SK-N-SH (cell line): ENCODE results near the gene MAT2A. TPM values are rescaled to one million over a fixed set of nuclear protein-coding genes. Genes with fewer than 3 reads are reported as not detected.

ENCODE experiments used
- CTCF ChIA-PET: fragments of 300-600, 350-600 bp; formaldehyde crosslinking; extraction: SDS; loops from one replicate; lab custom pipeline; 2021; lab: Yijun Ruan, JAX
- POLR2A ChIA-PET: fragments of 350-600 bp; sonication (Branson Sonifier 250); formaldehyde crosslinking; extraction: SDS; loops from one replicate; lab custom pipeline; 2020; ENCODE audit warnings: antibody characterized with exemption, inconsistent platforms; lab: Yijun Ruan, JAX
- DNase-seq: peaks from one replicate; pipeline ENCODE4 v3.0.0; 2012
- H2AFZ ChIP-seq: fragments of 200-600 bp; sonication (generic); 2 replicates; pipeline ENCODE4 v1.8.1; 2016; ENCODE audit warnings: antibody characterized with exemption, mild to moderate bottlenecking, low read depth
- H3F3A ChIP-seq: fragments of 200-600 bp; sonication (generic); replicated peaks from 2 replicates; pipeline ENCODE3; 2016; ENCODE audit warnings: antibody characterized with exemption, mild to moderate bottlenecking; ENCODE audit not compliant: insufficient read depth
- H3K27ac ChIP-seq, 2 experiments: fragments of 200-500 bp in 1 of 2; fragments of 200-600 bp in 1 of 2; sonication (Bioruptor generic) in 1 of 2; sonication (generic), shearing (Covaris generic) in 1 of 2; 2 replicates each; pipeline versions ENCODE4 v1.5.1 to v1.6.1; 2014 to 2016; ENCODE audit warnings: low read depth in 2 of 2, inconsistent platforms in 1 of 2, low read length in 1 of 2, mild to moderate bottlenecking in 1 of 2, mixed read lengths in 1 of 2
- H3K27me3 ChIP-seq: fragments of 200-600 bp; sonication (generic), shearing (Covaris generic); 2 replicates; pipeline ENCODE4 v1.6.1; 2016; ENCODE audit warnings: mixed run types; ENCODE audit not compliant: insufficient read depth
- H3K36me3 ChIP-seq, 2 experiments: fragments of 200-500 bp in 1 of 2; fragments of 200-600 bp in 1 of 2; sonication (Bioruptor generic) in 1 of 2; sonication (generic) in 1 of 2; replicated peaks in 1 of 2; 2 replicates each; pipeline versions ENCODE3 to v1.5.1; 2014 to 2016; ENCODE audit warnings: low read length in 1 of 2, mild to moderate bottlenecking in 1 of 2; ENCODE audit not compliant: insufficient read depth in 2 of 2, control insufficient read depth in 1 of 2
- H3K4me1 ChIP-seq, 2 experiments: fragments of 200-500 bp in 1 of 2; fragments of 200-600 bp in 1 of 2; sonication (Bioruptor generic) in 1 of 2; sonication (generic), shearing (Covaris generic) in 1 of 2; 2 replicates each; pipeline versions ENCODE4 v1.5.1 to v1.6.1; 2014 to 2016; ENCODE audit warnings: low read depth in 1 of 2, low read length in 1 of 2, mixed run types in 1 of 2; ENCODE audit not compliant: insufficient read depth in 2 of 2, control insufficient read depth in 1 of 2
- H3K4me2 ChIP-seq: fragments of 200-600 bp; sonication (generic), shearing (Covaris generic); 2 replicates; pipeline ENCODE4 v1.6.1; 2017; ENCODE audit warnings: mixed run types
- H3K4me3 ChIP-seq, 2 experiments: fragments of 200-500 bp in 1 of 2; fragments of 200-600 bp in 1 of 2; sonication (Bioruptor generic) in 1 of 2; sonication (generic), shearing (Covaris generic) in 1 of 2; 2 replicates each; pipeline versions ENCODE4 v1.5.1 to v1.8.1; 2014 to 2016; ENCODE audit warnings: low read depth in 2 of 2, inconsistent platforms in 1 of 2, low read length in 1 of 2, mild to moderate bottlenecking in 1 of 2, mixed read lengths in 1 of 2, moderate library complexity in 1 of 2
- H3K79me2 ChIP-seq: fragments of 200-600 bp; sonication (generic); 2 replicates; pipeline ENCODE4 v1.8.1; 2017; ENCODE audit warnings: mild to moderate bottlenecking; ENCODE audit not compliant: insufficient read depth
- H3K9ac ChIP-seq: fragments of 200-600 bp; sonication (generic); 2 replicates; pipeline ENCODE4 v1.6.1; 2017; ENCODE audit warnings: mixed run types
- H3K9me2 ChIP-seq: fragments of 200-600 bp; sonication (generic); 2 replicates; pipeline ENCODE4 v1.6.1; 2017; ENCODE audit warnings: mixed run types
- H3K9me3 ChIP-seq: fragments of 200-600 bp; sonication (generic); 2 replicates; pipeline ENCODE4 v1.6.1; 2017; ENCODE audit warnings: mixed run types, mild to moderate bottlenecking, moderate library complexity
- H4K20me1 ChIP-seq: fragments of 200-600 bp; sonication (generic); 2 replicates; pipeline ENCODE4 v1.6.1; 2017; ENCODE audit warnings: mild to moderate bottlenecking, mixed run types; ENCODE audit not compliant: insufficient read depth
- ELF1 ChIP-seq: IDR thresholded peaks from 2 replicates; pipeline ENCODE4 v1.4.0; 2012
- GATA2 ChIP-seq: sonication (generic); formaldehyde crosslinking; IDR thresholded peaks from 2 replicates; pipeline ENCODE4 v1.5.0; 2020; ENCODE audit warnings: mild to moderate bottlenecking, missing genetic modification reagents
- MXI1 ChIP-seq: IDR thresholded peaks from 2 replicates; pipeline ENCODE4 v1.6.1; 2012; ENCODE audit warnings: mild to moderate bottlenecking, low read depth, low read length, improper control_type of control experiment
- NFIC ChIP-seq: IDR thresholded peaks from 2 replicates; pipeline ENCODE4 v1.4.0; 2012; ENCODE audit warnings: borderline replicate concordance
- RAD21 ChIP-seq: IDR thresholded peaks from 2 replicates; pipeline ENCODE4 v1.6.1; 2012; ENCODE audit warnings: mild to moderate bottlenecking, low read length
- SMC3 ChIP-seq: IDR thresholded peaks from 2 replicates; pipeline ENCODE4 v1.6.1; 2012; ENCODE audit warnings: low read depth, low read length, improper control_type of control experiment
- TEAD4 ChIP-seq: IDR thresholded peaks from 2 replicates; pipeline ENCODE4 v1.4.0; 2012; ENCODE audit warnings: mild to moderate bottlenecking, borderline replicate concordance; ENCODE audit not compliant: insufficient read depth
- YY1 ChIP-seq: IDR thresholded peaks from 2 replicates; pipeline ENCODE4 v1.4.0; 2012; ENCODE audit warnings: low read depth, mild to moderate bottlenecking
- WGBS: methylation state at CpG from one replicate; pipeline ENCODE4 v1.1.6; 2017; ENCODE audit warnings: low lambda C conversion rate; 5-methylcytosine and 5-hydroxymethylcytosine counted together
- polyA plus RNA-seq, 3 experiments: library from polyadenylated mRNA; depleted of rRNA; stranded (reverse); fragments of >200 nt; gene quantifications; 2 replicates each; pipeline ENCODE4 v1.2.3, GENCODE V29; 2012
- TF ChIP-seq, protein P1 (sequence below): IDR thresholded peaks from 2 replicates; pipeline ENCODE4 v1.4.0; 2012; ENCODE audit warnings: low read depth
- TF ChIP-seq, protein P2 (sequence below): IDR thresholded peaks from 2 replicates; pipeline ENCODE4 v1.6.1; 2012; ENCODE audit warnings: mild to moderate bottlenecking, low read depth, low read length, moderate library complexity

MAT2A gene
- polyA plus RNA-seq, 1 of the 3 experiments (the other 2 are of a cell fraction): 187 TPM

DNA sequence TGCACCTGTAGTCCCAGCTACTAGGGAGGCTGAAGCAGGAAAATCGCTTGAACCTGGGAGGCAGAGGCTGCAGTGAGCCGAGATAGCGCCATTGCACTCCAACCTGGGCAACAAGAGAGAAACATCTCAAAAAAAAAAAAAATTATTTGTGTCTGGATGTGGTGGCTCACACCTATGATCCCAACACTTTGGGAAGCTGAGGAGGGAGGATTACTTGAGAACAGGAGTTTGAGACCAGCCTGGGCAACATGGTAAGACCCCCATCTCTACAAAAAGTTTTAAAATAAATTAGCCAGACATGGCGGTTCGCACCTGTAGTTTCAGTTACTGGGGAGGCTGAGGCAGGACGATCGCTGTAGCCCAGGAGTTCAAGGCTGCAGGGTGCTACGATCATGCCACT, 36.8 kb downstream of the MAT2A start:
- no peak for DNase-seq
- peaks cover 22% of the 10 kb centered on the region for H3K27me3 ChIP-seq
- no peak overlapping the region for H2AFZ ChIP-seq
- POLR2A ChIA-PET: no interaction called here
- no peaks in the 10 kb centered on the region for H3K79me2 ChIP-seq
- no peak overlapping the region for H3K4me2 ChIP-seq
- H3K4me1 ChIP-seq: no peaks in the 10 kb centered on the region
- no peaks in the 10 kb centered on the region for H3K36me3 ChIP-seq
- no peak for TF ChIP-seq TEAD4
- TF ChIP-seq, protein P1, sequence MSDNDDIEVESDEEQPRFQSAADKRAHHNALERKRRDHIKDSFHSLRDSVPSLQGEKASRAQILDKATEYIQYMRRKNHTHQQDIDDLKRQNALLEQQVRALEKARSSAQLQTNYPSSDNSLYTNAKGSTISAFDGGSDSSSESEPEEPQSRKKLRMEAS: no peak
- no peak overlapping the region for H3K9ac ChIP-seq
- CTCF ChIA-PET: interaction anchor here (0.6 kb wide), 1 partner anchor 251 kb away, joined by 3 read pairs; no protein-coding TSS in a partner anchor
- no peak overlapping the region for H3K4me3 ChIP-seq
- no peaks in the 10 kb centered on the region for H3F3A ChIP-seq
- H4K20me1 ChIP-seq: no peaks in the 10 kb centered on the region
- no peaks in the 10 kb centered on the region for H3K9me2 ChIP-seq
- H3K9me3 ChIP-seq: no peaks in the 10 kb centered on the region
- H3K27ac ChIP-seq: no peak overlapping the region
- WGBS: 77% methylated on average over 8 of the region's 8 CpGs

DNA sequence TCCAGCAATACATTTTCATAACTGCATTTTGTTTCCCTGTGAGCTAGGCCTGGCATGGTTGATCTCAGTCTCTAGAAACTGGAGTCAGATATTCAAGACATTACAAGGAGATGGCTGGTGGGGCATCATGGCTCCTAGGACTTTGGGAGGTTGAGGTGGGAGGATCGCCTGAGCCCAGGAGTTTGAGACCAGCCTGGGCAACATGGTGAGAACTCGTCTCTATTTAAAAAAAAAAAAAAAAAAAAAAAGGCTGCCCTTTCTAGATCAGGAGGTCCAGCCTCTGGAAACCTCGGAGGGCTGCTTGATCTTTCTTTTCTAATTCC, 38.1 kb downstream of the MAT2A start:
- TF ChIP-seq ELF1 (no peak), RAD21 (no peak), MXI1 (no peak), NFIC (no peak), GATA2 (CRISPR knock-in tag) (no peak), YY1 (no peak), SMC3 (no peak)
- TF ChIP-seq, protein P2, sequence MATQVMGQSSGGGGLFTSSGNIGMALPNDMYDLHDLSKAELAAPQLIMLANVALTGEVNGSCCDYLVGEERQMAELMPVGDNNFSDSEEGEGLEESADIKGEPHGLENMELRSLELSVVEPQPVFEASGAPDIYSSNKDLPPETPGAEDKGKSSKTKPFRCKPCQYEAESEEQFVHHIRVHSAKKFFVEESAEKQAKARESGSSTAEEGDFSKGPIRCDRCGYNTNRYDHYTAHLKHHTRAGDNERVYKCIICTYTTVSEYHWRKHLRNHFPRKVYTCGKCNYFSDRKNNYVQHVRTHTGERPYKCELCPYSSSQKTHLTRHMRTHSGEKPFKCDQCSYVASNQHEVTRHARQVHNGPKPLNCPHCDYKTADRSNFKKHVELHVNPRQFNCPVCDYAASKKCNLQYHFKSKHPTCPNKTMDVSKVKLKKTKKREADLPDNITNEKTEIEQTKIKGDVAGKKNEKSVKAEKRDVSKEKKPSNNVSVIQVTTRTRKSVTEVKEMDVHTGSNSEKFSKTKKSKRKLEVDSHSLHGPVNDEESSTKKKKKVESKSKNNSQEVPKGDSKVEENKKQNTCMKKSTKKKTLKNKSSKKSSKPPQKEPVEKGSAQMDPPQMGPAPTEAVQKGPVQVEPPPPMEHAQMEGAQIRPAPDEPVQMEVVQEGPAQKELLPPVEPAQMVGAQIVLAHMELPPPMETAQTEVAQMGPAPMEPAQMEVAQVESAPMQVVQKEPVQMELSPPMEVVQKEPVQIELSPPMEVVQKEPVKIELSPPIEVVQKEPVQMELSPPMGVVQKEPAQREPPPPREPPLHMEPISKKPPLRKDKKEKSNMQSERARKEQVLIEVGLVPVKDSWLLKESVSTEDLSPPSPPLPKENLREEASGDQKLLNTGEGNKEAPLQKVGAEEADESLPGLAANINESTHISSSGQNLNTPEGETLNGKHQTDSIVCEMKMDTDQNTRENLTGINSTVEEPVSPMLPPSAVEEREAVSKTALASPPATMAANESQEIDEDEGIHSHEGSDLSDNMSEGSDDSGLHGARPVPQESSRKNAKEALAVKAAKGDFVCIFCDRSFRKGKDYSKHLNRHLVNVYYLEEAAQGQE: no peak
- no peak for DNase-seq
- no peak overlapping the region for H3K9ac ChIP-seq
- H3K4me1 ChIP-seq: no peaks in the 10 kb centered on the region
- H3K9me3 ChIP-seq: no peaks in the 10 kb centered on the region
- no peak overlapping the region for H3K27ac ChIP-seq
- H3K4me2 ChIP-seq: no peak overlapping the region
- peaks cover 10% of the 10 kb centered on the region; the same call in 1 of the 2 replicates for H3K27me3 ChIP-seq
- no peaks in the 10 kb centered on the region for H4K20me1 ChIP-seq
- 72% methylated on average over 3 of the region's 3 CpGs for WGBS
- no peaks in the 10 kb centered on the region for H3F3A ChIP-seq
- no peak overlapping the region for H2AFZ ChIP-seq
- H3K9me2 ChIP-seq: no peaks in the 10 kb centered on the region
- H3K79me2 ChIP-seq: no peaks in the 10 kb centered on the region
- CTCF ChIA-PET: no interaction called here
- POLR2A ChIA-PET: interaction anchor here (0.7 to 1.0 kb wide), 2 partner anchors 15 to 38 kb away, joined by 5 to 6 read pairs; partner anchors contain the start of gene MAT2A
- no peak overlapping the region for H3K4me3 ChIP-seq
- no peaks in the 10 kb centered on the region for H3K36me3 ChIP-seq
